Erythroblast (primary cell): ENCODE data around the gene DYRK1B.

Experiments used
- GATA1 ChIP-seq: IDR thresholded peaks from 2 replicates; pipeline ENCODE4 v1.6.1; 2011; ENCODE audit warnings: low read depth, mild to moderate bottlenecking, control low read depth, low read length, moderate library complexity
- POLR2A ChIP-seq: IDR thresholded peaks from 2 replicates; pipeline ENCODE4 v1.6.1; 2011; ENCODE audit warnings: mild to moderate bottlenecking, low read length

GRCh38 chr19:39828654-39829032 is 5.3 kb downstream of the DYRK1B start:
- TF ChIP-seq POLR2A = no peak
- TF ChIP-seq GATA1 = no peak
